GM19468 (cell line): Measurements from ENCODE around the gene TBC1D10B.
"Not testable (repeated sequence)": the region's sequence is repeated elsewhere in the genome, so short reads cannot be mapped to it uniquely, and the experiment has no call there.

Source experiments
- ATAC-seq: cut with Tn5 transposase; IDR thresholded peaks from one replicate; pipeline ENCODE4 v1.9.1; 2021; ENCODE audit warnings: mild to moderate bottlenecking, moderate library complexity, moderate number of reproducible peaks; ENCODE audit not compliant: unreplicated experiment; ENCODE audit errors: extremely low read depth

Gene TBC1D10B

GRCh38 chr16:30398661-30399434, 28.6 kb upstream of the TBC1D10B start:
- no peak for ATAC-seq

GRCh38 chr16:30397776-30398660, 27.7 kb upstream of the TBC1D10B start:
- ATAC-seq: no peak

- ATAC-seq: no peak
Measured at GRCh38 chr16:30397056-30397455, 26.8 kb upstream of the TBC1D10B start.

GRCh38 chr16:30396627-30397026, 26.3 kb upstream of the TBC1D10B start:
- ATAC-seq: not testable (repeated sequence)

GRCh38 chr16:30395992-30396585, 25.8 kb upstream of the TBC1D10B start:
- no peak for ATAC-seq

GRCh38 chr16:30395155-30395991, 25.1 kb upstream of the TBC1D10B start, which contains the start of gene ZNF48:
TSS of gene ZNF48 (plus strand) at chr16:30395420. CDS start at chr16:30395795, 375 bp downstream.
- ATAC-seq: no peak

- no peak for ATAC-seq
Measured at GRCh38 chr16:30394592-30395154, 24.4 kb upstream of the TBC1D10B start.

- no peak for ATAC-seq
Measured at GRCh38 chr16:30383521-30383920, 13.2 kb upstream of the TBC1D10B start.

- ATAC-seq: no peak
Measured at GRCh38 chr16:30382111-30382881, 12.0 kb upstream of the TBC1D10B start, which contains the start of gene SEPTIN1. TSS of gene SEPTIN1 (minus strand) at chr16:30382561. CDS start at chr16:30382542, 19 bp downstream.

GRCh38 chr16:30381291-30382041, 11.2 kb upstream of the TBC1D10B start:
- no peak for ATAC-seq

- ATAC-seq: no peak
Measured at GRCh38 chr16:30380803-30381208, 10.5 kb upstream of the TBC1D10B start.

GRCh38 chr16:30380072-30380802, 9.9 kb upstream of the TBC1D10B start:
- no peak for ATAC-seq

- ATAC-seq: no peak
Measured at GRCh38 chr16:30379158-30379783, 9.0 kb upstream of the TBC1D10B start.

- ATAC-seq: peak; percentile 55
Measured at GRCh38 chr16:30378236-30379157, 8.2 kb upstream of the TBC1D10B start.

GRCh38 chr16:30377812-30378235, 7.5 kb upstream of the TBC1D10B start:
- no peak for ATAC-seq
